ENCODE results near the gene BMERB1. TPM values are rescaled to one million over a fixed set of nuclear protein-coding genes. Genes with fewer than 3 reads are reported as not detected.

The BMERB1 gene
- total RNA-seq, 2 experiments from 2014 or later: 21.6 to 23.2 TPM

- CTCF ChIA-PET: no interaction called here
- POLR2A ChIA-PET: no interaction called here
Observed at GRCh38 chr16:15621889-15622288, 187.5 kb downstream of the BMERB1 start.

GRCh38 chr16:15631730-15632409 is 197.5 kb downstream of the BMERB1 start:
- ChIA-PET POLR2A (no interaction called here), CTCF (no interaction called here)

GRCh38 chr16:15635926-15636325 is 201.5 kb downstream of the BMERB1 start:
- CTCF ChIA-PET: interaction anchor here (1.3 kb wide), 1 partner anchor 43 kb away, joined by 4 read pairs; no protein-coding TSS in a partner anchor
- POLR2A ChIA-PET: no interaction called here

GRCh38 chr16:15636392-15636873 is 202.0 kb downstream of the BMERB1 start:
- CTCF ChIA-PET: interaction anchor here (1.3 kb wide), 1 partner anchor 44 kb away, joined by 4 read pairs; no protein-coding TSS in a partner anchor
- POLR2A ChIA-PET: no interaction called here

Other genes with a start within 250 kb of the BMERB1 start
- gene NPIPA5, start 56.3 kb upstream of the BMERB1 start, total RNA-seq: 10 to 100 TPM; 13.6 to 14.3 TPM
- gene MPV17L, start 38.8 kb upstream of the BMERB1 start, total RNA-seq: under 1 TPM; 0.15 to 0.21 TPM
- gene MARF1, start 208.6 kb downstream of the BMERB1 start, total RNA-seq: 10 to 100 TPM; 53.6 to 55.5 TPM
- gene NDE1, start 215.7 kb downstream of the BMERB1 start, total RNA-seq: 100 to 1,000 TPM; 110 to 115 TPM

Data from activated CD8-positive, alpha-beta memory T cell treated with anti-CD3 and anti-CD28 coated beads for 36 hours (primary cell).